H9 (cell line): ENCODE measurements around the gene SYT3. TPM values are rescaled to one million over a fixed set of nuclear protein-coding genes. Genes with fewer than 3 reads are reported as not detected.

ENCODE experiments used
- DNase-seq: peaks from one replicate; pipeline ENCODE4 v3.0.0-alpha.2; 2017
- H2AFZ ChIP-seq: one replicate; pipeline ENCODE4 v1.6.1; 2013; ENCODE audit warnings: mild to moderate bottlenecking, low read length, control low read depth, moderate library complexity
- H2AK5ac ChIP-seq: 2 replicates; pipeline ENCODE4 v1.6.1; 2013; ENCODE audit warnings: low read length, control low read depth, mixed read lengths; ENCODE audit not compliant: insufficient read length
- H2BK120ac ChIP-seq: one replicate; pipeline ENCODE4 v1.6.1; 2013; ENCODE audit warnings: low read depth, mild to moderate bottlenecking, low read length, control low read depth, inconsistent platforms; ENCODE audit not compliant: poor library complexity, severe bottlenecking
- H2BK12ac ChIP-seq: 2 replicates; pipeline ENCODE4 v1.6.1; 2013; ENCODE audit warnings: low read length, control low read depth, mixed read lengths, low read depth; ENCODE audit not compliant: insufficient read length
- H2BK15ac ChIP-seq: 2 replicates; pipeline ENCODE4 v1.6.1; 2013; ENCODE audit warnings: low read depth, low read length, control low read depth
- H2BK20ac ChIP-seq: one replicate; pipeline ENCODE4 v1.6.1; 2013; ENCODE audit warnings: low read depth, mild to moderate bottlenecking, low read length, control low read depth, inconsistent platforms; ENCODE audit not compliant: poor library complexity, severe bottlenecking
- H2BK5ac ChIP-seq: 2 replicates; pipeline ENCODE4 v1.6.1; 2013; ENCODE audit warnings: low read length, control low read depth, mixed read lengths; ENCODE audit not compliant: insufficient read length
- H3K14ac ChIP-seq: 2 replicates; pipeline ENCODE4 v1.6.1; 2013; ENCODE audit warnings: low read length, control low read depth; ENCODE audit not compliant: insufficient read depth
- H3K18ac ChIP-seq: 2 replicates; pipeline ENCODE4 v1.6.1; 2013; ENCODE audit warnings: low read depth, mild to moderate bottlenecking, mixed read lengths, low read length, control low read depth; ENCODE audit not compliant: insufficient read length
- H3K23ac ChIP-seq: 2 replicates; pipeline ENCODE4 v1.6.1; 2013; ENCODE audit warnings: low read length, control low read depth, mixed read lengths, low read depth; ENCODE audit not compliant: insufficient read length
- H3K23me2 ChIP-seq: 2 replicates; pipeline ENCODE4 v1.6.1; 2013; ENCODE audit warnings: low read depth, mild to moderate bottlenecking, mixed read lengths, low read length, control low read depth; ENCODE audit not compliant: insufficient read length, poor library complexity, severe bottlenecking
- H3K27ac ChIP-seq: 2 replicates; pipeline ENCODE4 v1.5.1; 2013; ENCODE audit warnings: low read length, control low read depth, mixed read lengths, low read depth; ENCODE audit not compliant: insufficient read length
- H3K27me3 ChIP-seq: 2 replicates; pipeline ENCODE4 v1.6.1; 2013; ENCODE audit warnings: low read length, control low read depth, inconsistent platforms; ENCODE audit not compliant: insufficient read depth
- H3K4ac ChIP-seq: 2 replicates; pipeline ENCODE4 v1.6.1; 2013; ENCODE audit warnings: low read depth, mild to moderate bottlenecking, control low read depth, inconsistent platforms, low read length, moderate library complexity
- H3K4me1 ChIP-seq: 2 replicates; pipeline ENCODE4 v1.6.1; 2013; ENCODE audit warnings: low read length, control low read depth, inconsistent platforms; ENCODE audit not compliant: insufficient read depth
- H3K4me2 ChIP-seq: 2 replicates; pipeline ENCODE4 v1.6.1; 2013; ENCODE audit warnings: low read length, control low read depth, mixed read lengths; ENCODE audit not compliant: insufficient read length, insufficient read depth
- H3K56ac ChIP-seq: 2 replicates; pipeline ENCODE4 v1.6.1; 2013; ENCODE audit warnings: low read depth, mild to moderate bottlenecking, mixed read lengths, low read length, control low read depth; ENCODE audit not compliant: insufficient read length
- H3K79me1 ChIP-seq: 2 replicates; pipeline ENCODE4 v1.6.1; 2013; ENCODE audit warnings: low read depth, mild to moderate bottlenecking, moderate library complexity, low read length, control low read depth, inconsistent platforms; ENCODE audit not compliant: insufficient read depth, poor library complexity, severe bottlenecking
- H3K79me2 ChIP-seq: 2 replicates; pipeline ENCODE4 v1.6.1; 2013; ENCODE audit warnings: low read length, control low read depth, inconsistent platforms; ENCODE audit not compliant: insufficient read depth
- H3K9ac ChIP-seq: 2 replicates; pipeline ENCODE4 v1.6.1; 2013; ENCODE audit warnings: low read length, control low read depth, mixed read lengths; ENCODE audit not compliant: insufficient read length; ENCODE audit errors: extremely low read depth
- H3K9me3 ChIP-seq: one replicate; pipeline ENCODE4 v1.6.1; 2013; ENCODE audit warnings: low read depth, low read length, inconsistent platforms; ENCODE audit not compliant: control insufficient read depth
- H3T11ph ChIP-seq: one replicate; pipeline ENCODE4 v1.6.1; 2013; ENCODE audit warnings: mild to moderate bottlenecking, low read length, control low read depth, inconsistent platforms
- H4K20me1 ChIP-seq: one replicate; pipeline ENCODE4 v1.6.1; 2013; ENCODE audit not compliant: control insufficient read depth, insufficient read length, insufficient read depth
- H4K5ac ChIP-seq: 2 replicates; pipeline ENCODE4 v1.6.1; 2013; ENCODE audit warnings: low read depth, mild to moderate bottlenecking, mixed read lengths, low read length, control low read depth; ENCODE audit not compliant: insufficient read length
- H4K8ac ChIP-seq: replicated peaks from 2 replicates; pipeline ENCODE4 v1.6.1; 2013; ENCODE audit warnings: low read length, control low read depth, mixed read lengths, low read depth; ENCODE audit not compliant: insufficient read length
- H4K91ac ChIP-seq: 2 replicates; pipeline ENCODE4 v1.6.1; 2013; ENCODE audit warnings: low read depth, mild to moderate bottlenecking, moderate library complexity, mixed read lengths, low read length, control low read depth; ENCODE audit not compliant: insufficient read length
- H3K27ac Mint-ChIP-seq, 3 experiments: 2 replicates in 2 of 3; 3 replicates in 1 of 3; pipeline ENCODE4 v1.8.0; 2020 to 2021; ENCODE audit warnings: mixed read lengths in 3 of 3, mild to moderate bottlenecking in 1 of 3, moderate library complexity in 1 of 3
- H3K27me3 Mint-ChIP-seq: 2 replicates; pipeline ENCODE4 v1.8.0; 2021; ENCODE audit warnings: low read depth, mild to moderate bottlenecking, moderate library complexity, mixed read lengths
- H3K36me3 Mint-ChIP-seq, 3 experiments: 2 replicates in 2 of 3; 3 replicates in 1 of 3; pipeline ENCODE4 v1.8.0; 2020 to 2021; ENCODE audit warnings: low read depth in 3 of 3, mixed read lengths in 3 of 3; ENCODE audit not compliant: insufficient read depth in 1 of 3
- H3K4me1 Mint-ChIP-seq, 2 experiments: 2 replicates each; pipeline ENCODE4 v1.8.0; 2020; ENCODE audit warnings: mixed read lengths in 2 of 2
- H3K4me3 Mint-ChIP-seq, 2 experiments: 2 replicates in 1 of 2; 3 replicates in 1 of 2; pipeline ENCODE4 v1.8.0; 2020 to 2021; ENCODE audit warnings: mild to moderate bottlenecking in 2 of 2, mixed read lengths in 2 of 2, moderate library complexity in 1 of 2
- H3K9me3 Mint-ChIP-seq, 2 experiments: 2 replicates in 1 of 2; 3 replicates in 1 of 2; pipeline ENCODE4 v1.8.0; 2020; ENCODE audit warnings: mild to moderate bottlenecking in 2 of 2, mixed read lengths in 2 of 2, moderate library complexity in 1 of 2
- WGBS: extraction: QIAGEN DNeasy Blood & Tissue Kit; methylation state at CpG from one replicate; pipeline ENCODE4 v1.1.7; 2013; ENCODE audit warnings: missing lambda C conversion rate, low lambda C conversion rate, mixed read lengths; ENCODE audit not compliant: insufficient read length; ENCODE audit errors: extremely low coverage; 5-methylcytosine and 5-hydroxymethylcytosine counted together
- total RNA-seq: library from RNA; stranded (reverse); gene quantifications from 2 replicates; pipeline ENCODE4 v1.2.1, GENCODE V29; 2021
- TF ChIP-seq, protein P1 (sequence below): fragments of 200-600 bp; sonication (generic); conservative IDR thresholded peaks from 3 replicates; pipeline ENCODE4 v1.8.0; 2021; ENCODE audit warnings: antibody characterized with exemption, mild to moderate bottlenecking

Gene SYT3
- total RNA-seq, 1 experiment from 2014 or later = 3.1 TPM

GRCh38 chr19:50658441-50659317 is 19.0 kb upstream of the SYT3 start:
- H3K27me3 Mint-ChIP-seq = peaks cover 48% of the 10 kb centered on the region
- Histone ChIP-seq H3T11ph (no peak overlapping the region), H3K9ac (peak overlapping the region; percentile 53), H3K79me1 (no peaks in the 10 kb centered on the region), H2AFZ (no peak overlapping the region), H3K23ac (no peak overlapping the region), H2BK120ac (peak overlapping the region; percentile 63), H3K4ac (no peak overlapping the region; the same call in 1 of the 2 replicates), H4K5ac (no peak overlapping the region), H2BK20ac (no peak overlapping the region), H2BK12ac (no peak overlapping the region), H3K9me3 (no peaks in the 10 kb centered on the region), H3K14ac (peak overlapping the region; percentile 91), H4K8ac (no peak overlapping the region), H3K27me3 (no peaks in the 10 kb centered on the region), H4K20me1 (no peaks in the 10 kb centered on the region), H2AK5ac (no peak overlapping the region), H3K18ac (peak overlapping the region; percentile 92), H3K23me2 (peaks cover 16% of the 10 kb centered on the region), H3K4me2 (peak overlapping the region; percentile 95), H3K4me1 (no peaks in the 10 kb centered on the region; the same call in 1 of the 2 replicates), H3K79me2 (no peaks in the 10 kb centered on the region), H2BK5ac (no peak overlapping the region), H3K27ac (peak overlapping the region; percentile 9), H4K91ac (no peak overlapping the region), H2BK15ac (no peak overlapping the region), H3K56ac (no peak overlapping the region)
- peaks cover 20 to 40% of the 10 kb centered on the region in 2 experiments for H3K4me1 Mint-ChIP-seq
- WGBS = no CpG with 5 or more reads among the region's 67 CpGs
- peak overlapping the region; percentile 94 to 95 for H3K4me3 Mint-ChIP-seq
- H3K27ac Mint-ChIP-seq = peak overlapping the region; percentile 92 to 99 (median 99); a peak in 6 of 7 replicates
- TF ChIP-seq, protein P1, sequence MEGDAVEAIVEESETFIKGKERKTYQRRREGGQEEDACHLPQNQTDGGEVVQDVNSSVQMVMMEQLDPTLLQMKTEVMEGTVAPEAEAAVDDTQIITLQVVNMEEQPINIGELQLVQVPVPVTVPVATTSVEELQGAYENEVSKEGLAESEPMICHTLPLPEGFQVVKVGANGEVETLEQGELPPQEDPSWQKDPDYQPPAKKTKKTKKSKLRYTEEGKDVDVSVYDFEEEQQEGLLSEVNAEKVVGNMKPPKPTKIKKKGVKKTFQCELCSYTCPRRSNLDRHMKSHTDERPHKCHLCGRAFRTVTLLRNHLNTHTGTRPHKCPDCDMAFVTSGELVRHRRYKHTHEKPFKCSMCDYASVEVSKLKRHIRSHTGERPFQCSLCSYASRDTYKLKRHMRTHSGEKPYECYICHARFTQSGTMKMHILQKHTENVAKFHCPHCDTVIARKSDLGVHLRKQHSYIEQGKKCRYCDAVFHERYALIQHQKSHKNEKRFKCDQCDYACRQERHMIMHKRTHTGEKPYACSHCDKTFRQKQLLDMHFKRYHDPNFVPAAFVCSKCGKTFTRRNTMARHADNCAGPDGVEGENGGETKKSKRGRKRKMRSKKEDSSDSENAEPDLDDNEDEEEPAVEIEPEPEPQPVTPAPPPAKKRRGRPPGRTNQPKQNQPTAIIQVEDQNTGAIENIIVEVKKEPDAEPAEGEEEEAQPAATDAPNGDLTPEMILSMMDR = no peak
- H3K9me3 Mint-ChIP-seq = peaks cover 5 to 9% of the 10 kb centered on the region in 2 experiments; a peak in 4 of 5 replicates
- peak; percentile 94 for DNase-seq
- peaks cover 0 to 10% (median 0%) of the 10 kb centered on the region in 3 experiments; a peak in 4 of 7 replicates for H3K36me3 Mint-ChIP-seq
